GM19351 (cell line): ENCODE data around the gene ACSM2B.
"Not testable (repeated sequence)": the region's sequence is repeated elsewhere in the genome, so short reads cannot be mapped to it uniquely, and the experiment has no call there.

Experiments
- ATAC-seq: cut with Tn5 transposase; IDR thresholded peaks from one replicate; pipeline ENCODE4 v1.9.1; 2021; ENCODE audit warnings: mild to moderate bottlenecking, moderate library complexity; ENCODE audit not compliant: unreplicated experiment

ACSM2B gene

GRCh38 chr16:20576145-20576544, at the start of gene ACSM2B:
ACSM2B (minus strand) TSS chr16:20576367; CDS start chr16:20564845, 11,522 bp downstream.
- ATAC-seq, result not testable (repeated sequence)

- no peak for ATAC-seq
These were observed 49.0 kb upstream of the ACSM2B start for GRCh38 chr16:20624882-20625807.

GRCh38 chr16:20624205-20624604, 48.0 kb upstream of the ACSM2B start:
- ATAC-seq, result no peak

- no peak for ATAC-seq
These were observed 46.3 kb upstream of the ACSM2B start for GRCh38 chr16:20622498-20622870.

GRCh38 chr16:20621406-20621805, 45.2 kb upstream of the ACSM2B start:
- no peak for ATAC-seq

DNA sequence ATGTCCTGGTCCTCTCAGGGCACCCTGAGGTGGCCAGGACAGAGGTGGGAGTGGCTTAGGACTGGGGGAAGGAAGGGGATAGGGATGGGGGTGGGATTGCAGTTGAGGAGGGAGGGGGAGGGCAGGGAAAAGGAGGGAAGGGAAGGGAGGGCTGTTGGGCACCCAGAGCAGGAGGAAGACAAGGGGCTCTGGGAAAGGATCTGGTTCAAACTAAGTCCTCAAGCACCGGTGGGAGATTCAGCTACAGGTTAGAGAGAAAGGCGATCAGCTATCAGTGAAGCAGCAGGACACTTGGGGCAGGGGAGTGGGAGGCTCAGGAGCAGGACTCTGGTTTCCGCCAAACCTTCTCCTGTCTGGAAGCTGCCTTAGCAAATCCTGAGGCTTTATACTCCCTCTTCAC, 44.6 kb upstream of the ACSM2B start:
- ATAC-seq, result no peak

DNA sequence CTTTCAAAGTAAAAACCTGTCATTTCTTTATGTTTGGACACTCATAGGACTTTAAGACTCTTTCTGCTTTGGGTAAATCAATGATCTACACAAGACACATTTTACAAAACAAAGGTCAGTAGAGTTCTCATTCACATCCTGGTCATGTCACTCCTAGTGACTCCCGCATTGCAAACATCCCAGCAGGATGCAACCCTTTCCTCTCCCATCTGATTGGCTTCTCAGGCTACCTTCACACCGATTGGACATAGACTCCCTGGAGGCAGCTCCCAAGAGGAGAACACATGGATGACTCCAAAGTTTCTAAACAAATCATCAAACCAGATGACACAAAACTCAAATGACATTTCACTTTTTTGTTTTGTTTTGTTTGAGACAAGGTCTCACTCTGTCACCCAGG, 43.8 kb upstream of the ACSM2B start:
- ATAC-seq, result no peak

GRCh38 chr16:20617271-20617670, 41.1 kb upstream of the ACSM2B start:
- no peak for ATAC-seq

DNA sequence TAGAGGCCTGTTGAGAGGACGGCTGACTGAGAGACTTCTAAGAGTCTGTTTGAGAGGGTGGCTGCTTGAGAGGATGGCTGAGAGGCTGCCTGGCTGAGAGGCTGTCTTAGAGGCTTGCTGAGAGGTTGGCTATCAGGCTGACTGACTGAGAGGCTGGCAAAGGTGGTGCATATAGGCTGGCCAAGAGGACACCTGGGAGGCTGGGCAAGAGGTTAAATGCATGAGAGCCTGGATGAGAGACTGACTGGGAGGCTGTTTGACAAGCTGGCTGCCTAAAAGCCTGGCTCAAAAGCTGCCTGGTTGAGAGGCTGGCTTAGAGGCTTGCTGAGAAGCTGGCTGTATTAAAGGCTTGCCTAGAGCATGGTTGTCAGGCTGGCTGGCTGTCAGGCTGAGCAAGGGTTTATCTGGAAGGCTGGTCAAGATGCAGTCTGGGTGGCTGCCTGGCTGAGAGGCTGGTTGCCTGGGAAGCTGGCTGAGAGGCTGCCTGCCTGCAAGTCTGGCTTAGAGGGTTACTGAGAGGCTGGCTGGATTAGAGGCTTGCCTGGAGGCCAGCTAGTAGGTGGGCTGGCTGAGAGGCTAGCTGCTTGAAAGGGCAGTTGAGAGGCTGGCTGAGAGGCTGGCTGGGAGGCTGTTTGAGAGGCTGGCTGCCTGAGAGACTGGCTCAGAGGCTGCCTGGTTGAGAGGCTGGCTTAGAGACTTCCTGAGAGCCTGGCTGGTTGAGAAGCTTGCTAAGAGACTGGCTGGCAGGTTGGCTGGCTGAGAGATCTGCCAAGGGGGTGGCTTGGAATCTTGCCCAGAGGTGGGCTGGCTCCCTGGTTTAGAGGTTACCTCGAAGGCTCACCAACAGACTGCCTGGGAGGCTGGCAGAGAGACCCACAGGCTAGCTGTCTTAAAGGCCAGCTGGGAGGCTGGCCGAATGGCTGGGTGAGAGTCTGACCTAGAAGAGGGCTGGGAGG, 38.3 kb upstream of the ACSM2B start:
- ATAC-seq, result no peak

DNA sequence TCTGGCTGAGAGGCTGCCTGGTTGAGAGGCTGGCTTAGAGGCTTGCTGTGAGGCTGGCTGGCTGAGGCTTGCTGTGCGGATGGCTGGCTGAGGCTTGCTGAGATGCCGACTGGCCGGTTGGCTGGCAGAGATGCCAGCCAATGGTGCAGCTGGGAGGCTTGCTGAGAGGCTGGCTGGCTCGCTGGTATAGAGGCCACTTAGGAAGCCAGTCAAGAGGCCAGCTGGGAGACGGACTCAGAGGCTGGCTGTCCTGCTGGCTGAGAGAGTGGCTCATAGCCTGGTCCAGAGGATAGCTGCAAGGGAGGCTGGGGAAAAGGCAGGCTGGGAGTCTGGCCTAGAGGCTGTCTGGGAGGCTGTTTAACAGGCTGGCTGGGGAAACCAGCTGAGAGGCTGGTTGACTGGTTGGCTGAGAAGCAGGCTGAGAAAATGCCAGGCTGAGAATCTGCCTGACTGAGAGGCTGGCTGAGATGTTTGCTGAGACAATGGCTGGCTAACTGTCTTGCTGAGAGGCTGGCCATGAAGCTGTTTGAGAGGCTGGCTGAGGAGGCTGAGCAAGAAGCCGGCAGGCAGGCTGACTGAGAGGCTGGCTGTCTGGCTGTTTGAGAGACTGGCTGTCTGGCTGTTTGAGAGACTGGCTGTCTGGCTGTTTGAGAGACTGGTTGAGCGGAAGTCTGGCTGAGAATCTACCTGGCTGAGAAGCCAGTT, 37.5 kb upstream of the ACSM2B start:
- ATAC-seq, result no peak

- no peak for ATAC-seq
These were observed 36.6 kb upstream of the ACSM2B start for GRCh38 chr16:20612551-20613480.

GRCh38 chr16:20611975-20612481, 35.9 kb upstream of the ACSM2B start:
- no peak for ATAC-seq

DNA sequence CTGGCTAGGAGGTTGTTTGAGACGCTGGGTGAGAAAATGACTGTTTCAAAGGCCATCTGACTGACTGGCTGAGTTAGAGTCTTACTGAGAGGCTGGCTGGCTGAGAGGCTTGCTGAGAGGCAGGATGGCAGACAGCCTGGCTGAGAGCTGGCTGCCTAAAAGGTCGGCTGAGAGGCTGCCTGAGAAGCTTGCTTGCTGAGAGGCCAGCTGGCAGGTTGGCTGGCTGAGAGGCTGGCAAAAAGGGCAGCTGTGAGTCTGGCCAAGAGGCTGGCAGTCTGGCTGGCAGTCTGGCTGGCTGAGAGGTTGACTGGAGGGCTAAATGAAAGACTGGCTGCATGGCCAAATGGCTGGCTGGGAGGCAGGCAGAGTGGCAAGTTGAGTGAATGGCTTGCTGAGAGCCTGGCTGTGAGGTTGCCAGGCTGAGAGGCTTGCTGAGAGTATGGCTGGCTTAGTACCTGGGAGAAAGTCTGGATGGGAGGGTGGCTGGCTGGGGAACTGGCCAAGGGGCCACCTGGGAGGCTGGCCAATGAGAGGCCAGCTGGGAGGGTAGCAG, 35.3 kb upstream of the ACSM2B start:
- no peak for ATAC-seq

- no peak for ATAC-seq
These were observed 34.8 kb upstream of the ACSM2B start for GRCh38 chr16:20610892-20611349.

DNA sequence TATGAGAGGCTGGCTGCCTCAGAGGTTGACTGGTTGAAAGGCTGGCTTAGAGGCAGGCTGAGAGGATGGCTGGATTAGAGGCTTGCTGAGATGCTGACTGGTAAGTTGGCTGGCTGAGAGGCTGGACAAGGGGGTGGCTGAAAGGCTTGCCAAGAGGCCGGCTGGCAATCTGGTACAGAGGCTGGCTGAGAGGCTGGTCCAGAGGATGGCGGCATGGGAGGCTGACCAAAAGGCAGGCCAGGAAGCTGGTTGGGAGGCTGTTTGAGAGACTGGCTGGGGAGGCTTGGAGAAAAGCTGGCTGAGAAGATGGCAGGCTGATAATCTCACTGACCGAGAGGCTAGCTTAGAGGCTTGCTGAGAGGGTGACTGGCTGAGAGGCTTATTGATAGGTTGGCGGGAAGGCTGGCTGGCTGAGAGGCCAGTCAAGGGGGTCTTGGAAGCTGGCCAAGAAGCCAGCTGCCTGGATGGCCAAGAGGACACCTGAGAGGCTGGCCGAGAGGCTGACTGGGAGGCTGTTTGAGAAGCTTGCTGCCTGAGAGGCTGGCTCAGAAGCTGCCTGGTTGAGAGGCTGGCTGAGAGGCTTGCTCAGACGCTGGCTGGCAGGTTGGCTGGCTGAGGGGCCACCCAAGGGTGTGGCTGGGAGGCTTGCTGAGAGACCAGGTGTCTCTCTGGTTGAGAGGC, 34.2 kb upstream of the ACSM2B start:
- ATAC-seq, result no peak

DNA sequence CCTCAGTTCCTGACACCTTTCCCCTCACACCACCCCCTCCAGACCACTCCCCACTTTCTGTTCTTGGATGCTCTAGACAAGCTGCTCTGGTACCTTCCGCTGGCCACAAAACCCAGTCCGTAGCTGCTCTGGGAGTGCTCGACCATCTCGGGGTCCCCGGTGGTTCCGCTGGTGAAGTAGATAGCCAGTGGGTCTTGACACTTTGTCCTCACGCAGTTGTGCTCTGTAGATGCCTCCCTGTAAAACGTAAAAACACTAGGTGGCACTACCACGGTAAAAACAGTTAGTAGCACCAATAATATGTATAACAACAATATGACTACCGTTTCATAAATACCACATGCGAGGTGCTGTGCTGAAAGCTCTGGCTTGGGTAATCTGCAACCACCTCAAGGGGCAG, 26.0 kb upstream of the ACSM2B start:
- not testable (repeated sequence) for ATAC-seq

DNA sequence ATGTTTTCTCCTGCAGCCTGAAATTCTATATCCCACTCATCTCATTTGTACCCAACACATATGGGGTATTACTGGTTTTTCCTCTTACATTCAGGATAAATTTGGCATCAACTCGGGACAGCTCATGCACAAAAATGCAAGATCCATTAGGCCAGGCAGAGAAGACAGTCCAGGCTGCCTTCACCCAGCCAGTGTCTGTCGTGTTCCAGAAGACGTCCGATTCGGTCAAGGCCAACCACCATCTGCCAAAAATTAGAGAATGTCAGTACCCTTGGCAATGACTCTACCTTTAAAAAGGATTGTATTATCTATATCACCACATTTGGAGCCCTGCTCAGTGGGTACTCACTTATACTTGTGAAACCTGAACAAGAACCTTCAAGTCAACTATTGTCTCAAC, 23.3 kb upstream of the ACSM2B start:
- ATAC-seq, result not testable (repeated sequence)

GRCh38 chr16:20598832-20599469, 22.8 kb upstream of the ACSM2B start:
- no peak for ATAC-seq
